Activated CD8-positive, alpha-beta memory T cell treated with anti-CD3 and anti-CD28 coated beads, Interleukin-2, amount 10 ng/mL, durations not matched to agents 7 days and 5 days (primary cell): Measurements from ENCODE around the gene FOXM1. TPM values are rescaled to one million over a fixed set of nuclear protein-coding genes. Genes with fewer than 3 reads are reported as not detected.
A peak's percentile ranks its signal among the peaks of the same experiment; 100 is the strongest.

ENCODE experiments used
- ATAC-seq: fragments of 150-1000 bp; cut with Tn5 transposase; one replicate; pipeline ENCODE4 v1.10.0; 2021; ENCODE audit warnings: moderate library complexity
- CTCF ChIA-PET: fragments of 350-600 bp; sonication (Branson Sonifier 250); formaldehyde crosslinking; loops from one replicate; lab custom pipeline; 2021; ENCODE audit warnings: antibody characterized with exemption; lab: Charles Lee
- DNase-seq: peaks from one replicate; pipeline ENCODE4 v3.0.0-alpha.2; 2020
- H3K27ac Mint-ChIP-seq: one replicate; pipeline ENCODE4 v1.8.0; 2021; ENCODE audit warnings: mild to moderate bottlenecking, mixed read lengths
- H3K27me3 Mint-ChIP-seq: one replicate; pipeline ENCODE4 v1.8.0; 2021; ENCODE audit warnings: mixed read lengths
- H3K36me3 Mint-ChIP-seq: one replicate; pipeline ENCODE4 v1.8.0; 2021; ENCODE audit warnings: mild to moderate bottlenecking, mixed read lengths
- H3K4me1 Mint-ChIP-seq: one replicate; pipeline ENCODE4 v1.8.0; 2021; ENCODE audit warnings: mixed read lengths
- H3K4me3 Mint-ChIP-seq: one replicate; pipeline ENCODE4 v1.8.0; 2021; ENCODE audit warnings: mild to moderate bottlenecking, moderate library complexity, mixed read lengths
- H3K9me3 Mint-ChIP-seq: one replicate; pipeline ENCODE4 v1.8.0; 2022; ENCODE audit warnings: low read depth, mixed read lengths
- total RNA-seq, 2 experiments: library from RNA; stranded (reverse); gene quantifications; one replicate each; pipeline ENCODE4 v1.2.3, GENCODE V29; 2021

Gene FOXM1
- total RNA-seq, 2 experiments from 2014 or later, result 130 to 155 TPM

GRCh38 chr12:2826036-2826435 lies 50.9 kb downstream of the FOXM1 start:
- CTCF ChIA-PET, result no interaction called here
- DNase-seq (no peak), ATAC-seq (no peak)
- H3K9me3 Mint-ChIP-seq, result no peaks in the 10 kb centered on the region
- no peak overlapping the region for H3K27ac Mint-ChIP-seq
- no peak overlapping the region for H3K4me3 Mint-ChIP-seq
- no peaks in the 10 kb centered on the region for H3K4me1 Mint-ChIP-seq
- peaks cover 14% of the 10 kb centered on the region for H3K36me3 Mint-ChIP-seq
- H3K27me3 Mint-ChIP-seq, result no peaks in the 10 kb centered on the region

- no peak for DNase-seq
- H3K4me3 Mint-ChIP-seq, result no peak overlapping the region
- no peaks in the 10 kb centered on the region for H3K9me3 Mint-ChIP-seq
- H3K36me3 Mint-ChIP-seq, result peaks cover 14% of the 10 kb centered on the region
- H3K4me1 Mint-ChIP-seq, result no peaks in the 10 kb centered on the region
- ATAC-seq, result no peak
- CTCF ChIA-PET, result interaction anchor here (1.0 kb wide), 1 partner anchor 12 kb away, joined by 3 read pairs; the partner anchor contains the start of gene ITFG2
- H3K27me3 Mint-ChIP-seq, result no peaks in the 10 kb centered on the region
- no peak overlapping the region for H3K27ac Mint-ChIP-seq
Measured at GRCh38 chr12:2825132-2825531, 51.8 kb downstream of the FOXM1 start.

- DNase-seq, result no peak
- Mint-ChIP-seq H3K27me3 (no peaks in the 10 kb centered on the region), H3K4me3 (no peak overlapping the region), H3K27ac (no peak overlapping the region), H3K36me3 (peaks cover 16% of the 10 kb centered on the region), H3K9me3 (no peaks in the 10 kb centered on the region), H3K4me1 (no peaks in the 10 kb centered on the region)
- no peak for ATAC-seq
- CTCF ChIA-PET, result interaction anchor here (1.0 kb wide), 1 partner anchor 12 kb away, joined by 3 read pairs; the partner anchor contains the start of gene ITFG2
Measured at GRCh38 chr12:2824541-2824940, 52.4 kb downstream of the FOXM1 start.

- Mint-ChIP-seq H3K4me1 (no peaks in the 10 kb centered on the region), H3K27me3 (no peaks in the 10 kb centered on the region), H3K36me3 (peaks cover 14% of the 10 kb centered on the region), H3K27ac (no peak overlapping the region), H3K4me3 (no peak overlapping the region), H3K9me3 (no peaks in the 10 kb centered on the region)
- no peak for ATAC-seq
- CTCF ChIA-PET, result no interaction called here
- no peak for DNase-seq
Measured at GRCh38 chr12:2823483-2823882, 53.5 kb downstream of the FOXM1 start.

GRCh38 chr12:2820432-2820831 lies 56.5 kb downstream of the FOXM1 start:
- Mint-ChIP-seq H3K27me3 (no peaks in the 10 kb centered on the region), H3K27ac (no peak overlapping the region), H3K9me3 (no peaks in the 10 kb centered on the region), H3K36me3 (peaks cover 18% of the 10 kb centered on the region), H3K4me1 (peaks cover 3% of the 10 kb centered on the region), H3K4me3 (no peak overlapping the region)
- ATAC-seq, result no peak
- DNase-seq, result no peak
- CTCF ChIA-PET, result no interaction called here

GRCh38 chr12:2819810-2820209 lies 57.2 kb downstream of the FOXM1 start:
- CTCF ChIA-PET, result no interaction called here
- Mint-ChIP-seq H3K27me3 (no peaks in the 10 kb centered on the region), H3K9me3 (no peaks in the 10 kb centered on the region), H3K4me3 (no peak overlapping the region), H3K4me1 (peaks cover 7% of the 10 kb centered on the region), H3K27ac (no peak overlapping the region), H3K36me3 (peaks cover 16% of the 10 kb centered on the region)
- DNase-seq (no peak), ATAC-seq (no peak)

GRCh38 chr12:2813214-2814185 lies 63.5 kb downstream of the FOXM1 start:
- DNase-seq (peak; percentile 79), ATAC-seq (peak; percentile 35)
- Mint-ChIP-seq H3K4me1 (peaks cover 25% of the 10 kb centered on the region), H3K9me3 (no peaks in the 10 kb centered on the region), H3K4me3 (peak overlapping the region; percentile 99), H3K27me3 (no peaks in the 10 kb centered on the region), H3K36me3 (peaks cover 8% of the 10 kb centered on the region), H3K27ac (peak overlapping the region; percentile 98)
- CTCF ChIA-PET, result interaction anchor here (1.0 to 3.4 kb wide), 16 partner anchors 9 to 131 kb away, joined by 3 to 10 read pairs (median 3); partner anchors contain the start of genes FKBP4, FOXM1, RHNO1 and TULP3

GRCh38 chr12:2812290-2813213 lies 64.4 kb downstream of the FOXM1 start, which contains the start of gene ITFG2:
ITFG2 (plus strand) TSS chr12:2812668; CDS start chr12:2812761, 93 bp downstream.
- CTCF ChIA-PET, result interaction anchor here (1.0 to 3.4 kb wide), 8 partner anchors 8 to 130 kb away, joined by 3 to 10 read pairs (median 4); partner anchors contain the start of gene FKBP4
- peak within 1 kb of the TSS; percentile 99 for H3K4me3 Mint-ChIP-seq
- H3K27ac Mint-ChIP-seq, result peak within 1 kb of the TSS; percentile 98
- H3K9me3 Mint-ChIP-seq, result no peaks in the 10 kb centered on the region
- peaks cover 25% of the 10 kb centered on the region for H3K4me1 Mint-ChIP-seq
- DNase-seq (peak; percentile 99), ATAC-seq (peak; percentile 96)
- no peaks in the 10 kb centered on the region for H3K27me3 Mint-ChIP-seq
- H3K36me3 Mint-ChIP-seq, result peaks cover 3% of the 10 kb centered on the region

- Mint-ChIP-seq H3K4me1 (peaks cover 25% of the 10 kb centered on the region), H3K9me3 (no peaks in the 10 kb centered on the region), H3K36me3 (peaks cover 5% of the 10 kb centered on the region), H3K4me3 (peak overlapping the region; percentile 99), H3K27ac (no peak overlapping the region), H3K27me3 (no peaks in the 10 kb centered on the region)
- DNase-seq, result no peak
- CTCF ChIA-PET, result interaction anchor here (3.4 kb wide), 1 partner anchor 129 kb away, joined by 10 read pairs; no protein-coding TSS in a partner anchor
- no peak for ATAC-seq
Measured at GRCh38 chr12:2811801-2812200, 65.2 kb downstream of the FOXM1 start.

Other genes starting within 250 kb of the FOXM1 start
- gene FKBP4, start 82.2 kb downstream of the FOXM1 start, total RNA-seq, result 100 to 1,000 TPM in 1 of 2 experiments, 10 to 100 TPM in 1; 78.2 to 109 TPM
- gene ITFG2, start 64.5 kb downstream of the FOXM1 start, total RNA-seq, result 10 to 100 TPM; 28.8 to 34.9 TPM
- not detected for gene NRIP2, start 42.1 kb downstream of the FOXM1 start, total RNA-seq
- under 1 TPM in 1 of 2 experiments, not detected in 1; 0.67 TPM for gene TEX52, start 20.1 kb downstream of the FOXM1 start, total RNA-seq
- gene RHNO1, start within 50 bp of the FOXM1 start, total RNA-seq, result 10 to 100 TPM; 43.4 to 49.2 TPM
- gene TULP3, start 13.7 kb upstream of the FOXM1 start, total RNA-seq, result 1 to 10 TPM; 7.5 to 7.8 TPM
- gene TEAD4, start 82.2 kb upstream of the FOXM1 start, total RNA-seq, result 1 to 10 TPM in 1 of 2 experiments, under 1 TPM in 1; 0.44 to 1.6 TPM
- gene TSPAN9, start 200.2 kb upstream of the FOXM1 start, total RNA-seq, result not detected